A549 (cell line): ENCODE data around the gene KCNIP2.

Source experiments
- BHLHE40 ChIP-seq: IDR thresholded peaks from 2 replicates; pipeline ENCODE4 v1.6.1; 2012; ENCODE audit warnings: low read depth, low read length, inconsistent platforms
- TF ChIP-seq, protein P1 (sequence below): fragments of 200-600 bp; sonication (generic); IDR thresholded peaks from 2 replicates; pipeline ENCODE4 v1.6.1; 2016; ENCODE audit warnings: antibody characterized with exemption, mild to moderate bottlenecking, moderate library complexity

DNA sequence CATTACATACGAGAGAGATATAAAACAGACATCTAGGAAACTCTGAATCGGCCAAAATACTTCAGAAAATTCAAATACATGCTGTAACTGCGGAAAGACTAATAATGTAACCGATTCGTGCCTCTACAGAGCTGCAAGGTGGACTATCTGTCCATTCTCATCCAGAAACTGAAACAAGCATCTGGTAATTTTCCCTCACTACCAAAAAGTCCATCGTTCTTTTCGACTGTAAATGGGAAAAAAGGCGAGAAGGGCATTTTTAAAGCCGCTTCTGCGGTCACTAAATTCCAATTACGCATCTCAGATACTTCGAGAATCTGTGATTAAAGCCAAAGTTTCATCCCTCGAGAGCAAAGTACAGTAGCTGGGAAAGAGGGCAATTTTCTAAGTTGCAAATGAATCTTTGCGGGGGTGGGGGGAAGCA, 26.7 kb downstream of the KCNIP2 start:
- no peak for TF ChIP-seq BHLHE40
- TF ChIP-seq, protein P1, sequence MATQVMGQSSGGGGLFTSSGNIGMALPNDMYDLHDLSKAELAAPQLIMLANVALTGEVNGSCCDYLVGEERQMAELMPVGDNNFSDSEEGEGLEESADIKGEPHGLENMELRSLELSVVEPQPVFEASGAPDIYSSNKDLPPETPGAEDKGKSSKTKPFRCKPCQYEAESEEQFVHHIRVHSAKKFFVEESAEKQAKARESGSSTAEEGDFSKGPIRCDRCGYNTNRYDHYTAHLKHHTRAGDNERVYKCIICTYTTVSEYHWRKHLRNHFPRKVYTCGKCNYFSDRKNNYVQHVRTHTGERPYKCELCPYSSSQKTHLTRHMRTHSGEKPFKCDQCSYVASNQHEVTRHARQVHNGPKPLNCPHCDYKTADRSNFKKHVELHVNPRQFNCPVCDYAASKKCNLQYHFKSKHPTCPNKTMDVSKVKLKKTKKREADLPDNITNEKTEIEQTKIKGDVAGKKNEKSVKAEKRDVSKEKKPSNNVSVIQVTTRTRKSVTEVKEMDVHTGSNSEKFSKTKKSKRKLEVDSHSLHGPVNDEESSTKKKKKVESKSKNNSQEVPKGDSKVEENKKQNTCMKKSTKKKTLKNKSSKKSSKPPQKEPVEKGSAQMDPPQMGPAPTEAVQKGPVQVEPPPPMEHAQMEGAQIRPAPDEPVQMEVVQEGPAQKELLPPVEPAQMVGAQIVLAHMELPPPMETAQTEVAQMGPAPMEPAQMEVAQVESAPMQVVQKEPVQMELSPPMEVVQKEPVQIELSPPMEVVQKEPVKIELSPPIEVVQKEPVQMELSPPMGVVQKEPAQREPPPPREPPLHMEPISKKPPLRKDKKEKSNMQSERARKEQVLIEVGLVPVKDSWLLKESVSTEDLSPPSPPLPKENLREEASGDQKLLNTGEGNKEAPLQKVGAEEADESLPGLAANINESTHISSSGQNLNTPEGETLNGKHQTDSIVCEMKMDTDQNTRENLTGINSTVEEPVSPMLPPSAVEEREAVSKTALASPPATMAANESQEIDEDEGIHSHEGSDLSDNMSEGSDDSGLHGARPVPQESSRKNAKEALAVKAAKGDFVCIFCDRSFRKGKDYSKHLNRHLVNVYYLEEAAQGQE: no peak
